GM19035 (cell line): ENCODE measurements around the gene ATP10A.

ENCODE experiments used
- ATAC-seq: cut with Tn5 transposase; IDR thresholded peaks from one replicate; pipeline ENCODE4 v1.9.1; 2021; ENCODE audit not compliant: unreplicated experiment

ATP10A gene

DNA sequence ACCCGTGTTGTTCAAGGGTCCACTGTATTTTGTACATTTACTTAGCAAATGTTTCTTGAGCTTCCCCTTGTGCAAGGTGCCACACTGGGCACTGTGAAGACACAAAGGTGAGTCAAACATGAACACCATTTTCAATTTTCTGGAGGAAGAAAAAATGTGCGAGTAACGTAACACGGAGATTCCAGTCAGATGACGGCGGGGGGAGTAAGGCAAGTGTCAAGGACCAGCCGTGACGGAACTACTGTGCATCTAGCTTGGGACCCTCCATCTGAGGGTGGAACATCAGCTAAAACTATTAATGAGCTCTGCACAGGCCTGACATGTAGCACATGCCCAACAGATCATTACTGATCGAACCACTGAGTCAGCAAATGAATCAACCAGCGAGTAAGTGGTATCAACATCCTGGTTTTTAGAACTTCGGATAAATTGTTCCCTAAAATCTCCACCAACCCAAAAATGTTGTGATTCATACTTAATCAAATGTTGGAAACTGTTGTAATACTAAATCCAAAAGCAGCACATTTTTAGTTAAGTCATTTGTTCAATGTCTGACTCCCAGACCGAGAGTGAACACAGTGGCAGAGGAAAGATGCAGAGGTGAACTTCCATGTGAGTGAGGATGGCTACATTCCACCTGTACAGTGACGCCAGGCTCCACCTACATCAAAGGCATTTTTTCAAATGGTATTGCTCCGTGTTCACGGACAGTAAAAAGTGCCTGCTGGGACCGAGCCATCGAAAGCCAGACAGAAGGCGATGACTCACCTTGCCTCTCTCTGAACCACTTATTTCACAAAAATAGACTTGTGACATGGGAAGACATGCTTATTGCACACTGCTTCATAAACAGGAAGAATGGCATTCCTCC is 172.2 kb downstream of the ATP10A start:
- ATAC-seq = no peak

DNA sequence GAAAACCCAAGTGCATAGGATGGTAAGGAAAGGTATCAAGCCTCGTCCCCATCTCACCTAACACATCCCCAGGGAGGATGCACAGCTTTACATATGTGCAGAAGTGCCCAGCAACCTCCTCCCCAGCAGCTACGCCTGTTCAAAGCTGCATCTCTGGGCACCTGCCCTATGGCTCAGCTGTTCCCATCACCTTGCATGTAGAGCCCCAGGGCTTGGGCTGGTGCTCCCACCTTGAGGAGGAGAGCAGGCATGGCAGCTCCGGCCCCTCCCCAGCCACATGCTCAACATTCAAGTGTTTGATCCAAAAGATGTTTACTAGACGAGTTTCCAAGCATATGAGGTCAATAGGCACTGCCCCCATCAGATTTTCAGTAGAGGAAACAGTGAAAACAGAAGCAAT is 173.5 kb downstream of the ATP10A start:
- ATAC-seq = no peak

DNA sequence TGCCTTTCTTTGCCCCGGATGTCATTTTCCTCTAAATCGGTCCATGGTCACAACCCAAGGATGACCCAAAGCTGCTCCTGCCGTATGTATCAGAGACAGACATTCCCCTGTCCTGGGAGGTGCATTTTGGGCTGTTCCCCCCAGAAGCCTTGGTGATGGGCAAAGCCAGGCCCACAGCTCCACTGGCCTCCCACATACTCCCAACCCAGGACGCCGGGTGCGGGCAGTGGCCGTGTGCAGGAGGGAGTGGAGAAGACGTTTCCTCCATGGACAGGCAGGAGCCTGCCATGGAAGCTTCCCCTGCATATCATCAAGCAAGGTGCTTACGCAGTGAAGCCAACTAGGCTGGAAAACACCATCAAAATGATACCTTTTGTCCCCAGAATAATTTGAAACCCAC is 175.0 kb downstream of the ATP10A start:
- ATAC-seq = no peak

DNA sequence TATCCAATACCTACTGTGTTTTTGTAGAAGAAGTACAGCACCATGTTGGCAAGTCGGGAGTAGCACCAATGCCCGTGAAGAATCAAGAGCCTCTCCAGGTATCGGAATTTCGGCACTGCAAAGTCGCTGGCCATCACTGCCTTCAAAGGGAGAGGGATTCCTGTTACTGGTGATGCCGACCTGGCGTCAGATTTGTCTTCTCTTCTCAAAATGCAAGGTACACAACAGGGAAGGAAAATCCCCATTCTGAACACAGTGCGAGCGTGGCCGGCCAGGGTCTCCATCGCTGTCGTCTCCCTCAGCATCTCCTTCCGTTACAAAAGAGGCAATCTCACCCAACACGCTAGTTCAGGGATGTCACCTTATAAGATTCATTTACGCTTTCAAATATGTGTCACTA is 175.4 kb downstream of the ATP10A start:
- no peak for ATAC-seq

DNA sequence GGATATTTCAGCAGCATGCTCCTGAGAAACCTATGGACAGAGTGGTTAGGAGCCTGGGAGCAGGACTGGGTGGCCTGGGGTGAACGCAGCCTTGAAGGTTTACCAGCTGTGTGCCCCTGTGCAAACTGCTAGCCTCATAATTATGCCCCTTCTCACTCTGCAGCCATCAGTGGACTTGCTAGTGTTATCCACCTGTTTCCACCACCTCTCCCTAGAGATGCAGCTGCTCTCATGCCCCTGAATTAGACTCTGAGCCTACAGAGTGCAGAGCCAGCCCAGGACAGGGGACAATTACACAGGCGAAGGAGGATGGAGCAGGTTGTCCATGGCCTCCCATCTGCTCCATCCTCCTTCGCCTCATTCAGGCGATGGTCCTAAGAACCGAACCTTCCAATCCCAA is 175.9 kb downstream of the ATP10A start:
- ATAC-seq = no peak

DNA sequence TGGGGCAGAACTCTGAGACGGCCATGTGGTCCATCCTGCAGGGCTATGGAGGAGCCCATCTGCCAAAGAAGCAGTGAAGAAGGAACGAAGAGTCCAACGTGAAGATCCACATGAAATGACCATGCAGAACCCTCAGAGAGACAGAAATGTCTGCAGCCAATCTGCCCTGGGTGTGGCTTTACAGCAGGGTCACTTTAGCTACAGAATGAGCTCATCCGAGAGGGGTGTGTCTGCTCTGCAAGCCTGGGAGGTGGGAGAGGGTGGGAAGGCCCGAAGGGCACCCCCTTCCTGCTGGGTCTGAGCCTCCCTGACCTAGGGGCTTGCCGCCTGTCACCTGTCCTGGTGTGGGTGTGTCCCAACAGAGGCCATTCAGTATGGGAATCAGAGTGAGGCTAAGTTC is 176.3 kb downstream of the ATP10A start:
- no peak for ATAC-seq

DNA sequence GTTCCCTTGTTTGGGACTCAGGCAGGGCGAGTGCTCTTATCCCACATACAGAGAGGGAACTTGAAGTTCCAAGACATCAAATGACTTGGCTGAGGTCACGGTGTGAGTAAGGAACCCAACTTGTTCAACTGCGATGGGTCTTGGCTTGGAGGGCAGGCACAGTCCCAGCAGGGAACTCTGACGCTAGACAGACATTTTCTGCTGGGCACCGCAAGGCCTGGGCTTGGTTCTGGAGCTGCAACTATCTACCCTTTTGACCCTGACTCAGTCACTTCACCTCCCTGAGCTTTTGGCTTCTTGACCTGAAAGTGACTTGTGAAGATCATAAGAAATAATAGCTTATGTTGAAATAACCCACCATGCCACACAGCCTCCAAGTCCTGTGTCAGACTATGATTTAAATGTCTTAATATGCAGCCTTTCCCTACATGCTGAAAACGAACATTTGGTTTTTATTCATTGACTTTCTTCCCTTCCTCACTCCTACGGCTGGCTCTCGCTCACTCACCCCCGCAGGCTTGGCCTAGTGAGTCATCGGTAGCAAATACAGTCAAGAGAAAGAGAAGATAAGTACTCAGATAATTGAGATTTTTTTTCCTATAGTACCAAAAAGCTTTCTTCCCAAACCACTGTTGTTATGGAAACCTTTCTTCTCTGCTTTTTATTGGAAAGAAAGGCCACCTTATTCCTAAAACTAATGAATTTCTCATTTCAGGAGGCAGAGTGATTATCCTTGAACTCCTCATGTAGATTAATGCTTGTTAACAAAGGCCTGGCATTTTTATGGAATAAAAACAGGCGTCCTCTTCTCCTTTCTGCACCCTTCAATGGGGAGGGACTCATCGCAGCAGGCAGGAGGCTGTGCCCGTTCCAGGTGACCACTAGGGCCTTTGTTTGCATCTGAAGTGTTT is 178.4 kb downstream of the ATP10A start:
- ATAC-seq = no peak

DNA sequence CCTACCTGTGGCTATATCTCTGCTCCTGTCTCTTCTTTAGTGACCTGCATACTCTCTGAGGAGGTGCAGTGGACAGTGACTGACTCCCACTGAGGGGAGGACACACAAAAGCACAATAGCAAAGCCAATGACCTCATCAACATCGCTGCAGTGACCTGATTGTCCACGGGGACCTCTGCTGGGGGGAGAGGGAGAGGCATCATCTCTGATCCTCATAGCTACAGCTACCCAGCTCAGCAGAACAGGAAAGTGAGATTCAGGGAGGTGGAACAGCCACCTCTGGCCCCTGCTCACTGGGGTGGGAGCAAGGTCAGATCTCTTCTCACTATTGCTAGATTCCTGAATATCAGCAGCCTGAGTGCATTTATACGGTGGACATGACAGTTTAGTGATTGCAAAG is 179.2 kb downstream of the ATP10A start:
- ATAC-seq = no peak

DNA sequence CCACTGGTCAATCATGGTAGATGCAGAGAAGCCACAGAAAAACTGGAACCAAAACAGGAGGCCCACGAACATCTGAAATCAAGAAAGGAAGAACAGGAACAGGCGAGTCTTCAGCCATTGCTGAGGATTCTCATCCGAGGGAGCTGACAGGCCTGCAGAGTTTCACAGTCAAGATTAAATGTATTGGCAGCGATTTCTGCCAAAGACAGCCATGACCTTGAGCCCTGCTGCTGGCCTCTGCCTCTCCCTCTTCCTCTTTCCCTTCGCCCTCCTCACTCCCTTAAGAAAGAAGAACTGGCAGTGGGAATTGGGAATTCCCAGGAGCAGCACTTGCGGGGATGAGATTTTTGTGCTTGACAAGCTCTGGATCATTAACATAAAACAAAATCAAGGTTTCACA is 179.7 kb downstream of the ATP10A start:
- ATAC-seq = no peak

DNA sequence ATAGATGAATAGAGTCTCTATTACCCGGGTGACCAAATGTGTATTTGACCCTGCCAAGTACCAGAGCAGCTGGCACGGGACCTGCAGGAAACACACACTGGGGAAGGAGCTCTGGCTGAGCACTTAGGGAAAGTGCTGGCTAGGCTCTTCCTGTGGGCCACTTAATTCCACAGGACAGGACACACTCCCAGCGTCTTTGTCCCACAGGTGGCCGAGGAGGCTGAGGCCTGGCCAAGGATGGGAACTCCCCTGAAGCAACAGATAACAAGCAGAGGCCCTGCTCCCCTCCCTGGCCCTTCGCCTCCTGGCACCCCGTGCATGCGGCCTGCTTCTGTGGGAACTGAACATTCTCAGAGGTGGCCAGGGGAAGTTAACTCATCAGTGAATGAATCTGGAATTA is 180.8 kb downstream of the ATP10A start:
- ATAC-seq = no peak

DNA sequence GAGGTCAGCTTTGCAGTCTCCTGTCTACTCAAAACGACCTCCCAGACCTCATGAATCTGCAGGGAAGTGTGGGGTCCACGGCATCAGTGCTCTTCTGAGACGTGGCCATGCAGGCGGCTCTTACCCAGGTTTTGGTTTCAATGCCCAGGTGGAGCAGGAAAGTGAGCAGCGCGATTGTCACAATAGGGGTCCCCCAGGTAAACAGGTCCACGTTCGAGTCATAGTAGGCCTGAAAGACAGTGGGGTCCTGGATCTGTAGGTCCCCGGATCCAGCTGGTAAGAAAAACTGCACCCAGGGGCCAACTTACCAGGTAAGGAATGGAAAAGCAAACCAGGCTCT is 182.5 kb downstream of the ATP10A start:
- no peak for ATAC-seq

DNA sequence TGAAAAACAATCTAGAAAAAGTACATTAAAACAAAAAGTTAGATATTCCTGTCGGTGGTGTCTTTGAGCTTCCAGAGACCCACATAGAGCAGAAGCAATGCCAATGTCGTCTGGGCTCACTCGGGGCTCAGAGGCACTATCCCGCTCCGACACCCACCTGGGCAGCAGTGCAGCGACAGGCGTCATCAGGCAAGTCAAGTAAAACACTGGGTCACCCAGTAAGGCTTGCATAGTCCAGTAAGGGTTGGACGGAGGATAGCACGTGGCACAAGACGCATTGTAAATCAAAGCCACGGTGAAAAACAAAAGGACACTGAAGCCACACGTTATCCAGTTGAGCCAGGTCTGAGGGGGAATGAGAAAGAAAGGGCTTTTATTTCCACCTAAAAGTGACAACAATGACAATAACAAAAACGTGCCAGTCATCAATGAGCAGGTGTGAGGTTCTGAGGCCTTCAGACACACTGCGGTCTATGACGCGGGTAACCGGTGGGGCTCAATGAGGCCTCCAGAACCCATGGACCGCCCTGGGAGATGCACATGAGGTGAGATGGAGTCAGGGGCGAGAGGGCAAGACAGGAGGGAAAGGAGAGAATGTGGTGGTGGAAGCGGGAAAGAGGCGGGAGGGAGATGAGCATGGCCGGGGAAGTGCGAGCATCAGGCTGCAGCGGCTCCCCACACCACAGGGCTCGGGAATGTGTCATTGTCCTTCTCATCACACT is 183.0 kb downstream of the ATP10A start:
- no peak for ATAC-seq

DNA sequence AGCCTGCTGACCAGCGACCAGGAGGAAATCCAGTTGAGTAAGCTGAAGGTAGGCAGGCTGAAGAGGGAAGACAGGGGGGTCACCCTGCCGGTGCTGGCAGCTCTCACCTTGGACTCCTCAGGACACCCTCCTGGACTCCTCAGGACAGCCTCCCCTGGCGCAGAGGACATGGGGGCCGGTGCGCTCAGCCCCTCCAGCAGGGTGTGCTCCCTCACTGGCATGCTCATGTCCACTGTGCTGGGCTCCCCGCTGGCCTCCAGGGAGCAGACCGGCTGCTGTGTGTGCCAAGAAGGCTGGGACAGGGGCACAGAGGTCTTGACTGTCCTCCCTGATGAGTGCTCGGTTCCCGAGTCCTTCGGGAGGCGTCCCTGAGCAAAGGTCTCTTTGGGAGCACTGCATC is 183.6 kb downstream of the ATP10A start:
- no peak for ATAC-seq

DNA sequence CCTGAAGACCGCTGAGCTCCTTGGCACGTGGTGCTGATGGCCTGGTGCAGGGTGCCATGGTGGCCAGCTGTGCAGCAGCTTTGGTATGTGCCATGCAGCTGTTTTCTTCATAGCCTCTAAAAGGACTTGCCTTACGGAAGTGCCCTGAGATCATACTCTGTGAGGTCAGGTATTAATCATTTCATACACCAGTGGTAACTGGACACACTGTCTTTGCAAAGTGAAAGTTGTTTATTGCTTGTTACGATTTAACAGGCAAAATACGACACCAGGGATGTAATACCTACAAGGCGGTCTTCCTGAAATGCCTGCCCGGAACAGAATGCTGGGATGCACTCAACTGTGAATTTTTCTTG is 184.6 kb downstream of the ATP10A start:
- ATAC-seq = no peak

DNA sequence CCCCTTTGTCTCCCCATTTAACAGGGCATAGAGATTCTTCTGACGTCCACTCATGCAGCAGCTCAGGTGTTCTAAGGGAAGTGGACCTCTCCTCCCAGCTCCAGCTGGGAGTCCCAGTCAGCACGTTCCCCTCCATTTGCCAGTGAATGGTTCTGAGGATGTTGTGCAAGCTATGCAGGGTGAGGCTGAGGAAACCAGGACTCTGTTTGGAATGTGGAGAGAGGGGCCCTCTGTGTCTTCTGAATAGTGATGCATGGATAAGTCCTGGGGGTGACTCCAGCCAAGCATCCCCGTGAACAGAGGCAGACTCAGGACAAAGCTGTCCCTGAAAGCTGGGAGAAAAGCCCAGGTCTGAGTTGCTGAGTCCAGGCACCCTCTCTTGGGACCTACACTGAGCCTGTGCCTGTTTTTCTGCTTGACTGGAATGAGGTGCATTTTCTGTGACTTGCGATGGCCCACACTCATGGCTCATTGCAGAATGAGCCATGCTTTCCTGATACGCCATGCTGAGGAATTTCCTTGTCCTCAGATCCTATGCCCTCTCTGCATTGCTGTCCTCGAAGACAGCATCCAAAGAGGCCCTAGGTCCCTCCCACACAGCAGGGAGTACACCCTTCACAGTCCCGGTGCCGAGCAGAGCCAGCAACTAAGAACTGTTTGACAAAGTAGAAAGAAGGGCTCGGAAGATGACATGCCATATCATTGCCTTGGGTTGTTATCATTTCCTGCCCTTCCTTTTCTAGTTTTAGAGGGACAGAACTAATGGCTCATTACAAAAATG is 185.2 kb downstream of the ATP10A start:
- no peak for ATAC-seq

DNA sequence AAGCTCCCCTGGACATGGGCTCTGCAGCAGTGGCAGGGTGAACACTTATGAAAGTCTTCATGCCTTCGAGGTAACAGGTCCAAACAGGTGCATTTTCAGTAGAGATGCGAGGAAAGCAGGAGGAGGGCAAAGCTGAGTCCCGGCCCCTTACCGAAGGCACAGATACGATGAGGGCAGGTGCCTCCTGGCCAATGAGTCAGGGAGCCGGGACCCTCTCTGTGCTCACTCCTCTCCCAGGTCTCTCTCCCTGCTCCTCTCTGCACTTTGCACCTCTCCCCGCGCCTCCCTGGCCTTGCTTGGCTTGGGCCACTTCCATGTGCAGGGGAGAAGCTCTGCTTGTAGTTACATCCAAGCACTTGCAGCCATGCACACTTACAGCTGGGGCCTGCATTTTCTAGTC is 187.1 kb downstream of the ATP10A start:
- ATAC-seq = no peak

DNA sequence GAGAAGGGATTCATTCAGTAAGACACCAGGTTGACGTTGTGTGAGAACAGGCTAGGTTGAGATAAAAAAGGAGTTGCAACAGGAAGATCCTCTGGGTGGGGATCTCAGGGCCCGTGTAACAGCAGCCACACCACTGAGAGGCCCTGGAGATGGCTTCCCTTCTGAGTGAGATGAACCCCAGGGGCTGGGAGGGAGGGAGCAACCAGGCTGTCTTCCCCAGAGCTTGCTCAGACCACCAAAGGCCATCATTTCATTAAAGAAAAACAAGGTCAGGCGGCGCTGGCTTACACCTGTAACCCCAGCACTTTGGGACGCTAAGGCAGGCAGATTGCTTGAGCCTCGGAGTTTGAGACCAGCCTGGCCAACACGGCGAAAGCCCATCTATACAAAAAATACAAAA is 187.7 kb downstream of the ATP10A start:
- no peak for ATAC-seq

DNA sequence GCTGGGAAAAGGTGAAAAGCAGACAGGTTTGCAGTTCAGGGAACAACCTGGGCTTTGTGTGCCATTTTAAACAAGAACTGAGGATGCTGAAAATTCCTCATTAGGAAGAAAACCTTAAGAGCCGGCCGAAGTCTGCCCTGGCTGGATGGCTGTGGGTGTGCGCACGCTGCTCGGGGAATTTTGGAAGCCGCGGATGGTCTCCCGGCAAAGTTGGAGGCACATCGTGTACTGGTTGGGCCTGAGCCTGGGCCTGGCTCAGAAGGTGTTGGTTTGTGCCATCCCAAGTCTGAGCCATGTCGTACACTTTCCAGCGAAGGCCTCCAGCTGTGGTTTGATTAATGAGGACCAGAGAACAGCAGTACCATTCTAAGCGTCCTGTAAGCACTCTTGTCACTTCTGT is 188.2 kb downstream of the ATP10A start:
- no peak for ATAC-seq

DNA sequence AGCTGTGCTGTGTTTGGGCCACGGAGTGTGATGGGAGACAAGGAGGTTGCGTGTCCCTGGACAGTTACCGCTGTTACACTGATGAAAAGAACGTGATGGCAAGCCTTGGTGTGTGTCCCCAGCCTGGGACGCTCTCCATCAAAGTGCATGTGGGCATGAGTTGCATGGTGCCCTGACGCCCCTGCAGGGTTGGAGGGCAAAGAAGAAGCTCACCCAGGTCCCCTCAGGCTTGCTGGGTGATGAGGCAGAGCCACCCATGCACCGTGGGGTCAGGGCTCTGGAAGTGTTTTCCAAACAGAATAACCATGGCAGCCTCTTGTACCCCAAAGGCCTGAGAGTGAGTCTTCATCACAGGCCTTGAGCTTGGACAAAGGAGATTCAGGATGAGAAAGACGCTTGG is 189.2 kb downstream of the ATP10A start:
- ATAC-seq = no peak

DNA sequence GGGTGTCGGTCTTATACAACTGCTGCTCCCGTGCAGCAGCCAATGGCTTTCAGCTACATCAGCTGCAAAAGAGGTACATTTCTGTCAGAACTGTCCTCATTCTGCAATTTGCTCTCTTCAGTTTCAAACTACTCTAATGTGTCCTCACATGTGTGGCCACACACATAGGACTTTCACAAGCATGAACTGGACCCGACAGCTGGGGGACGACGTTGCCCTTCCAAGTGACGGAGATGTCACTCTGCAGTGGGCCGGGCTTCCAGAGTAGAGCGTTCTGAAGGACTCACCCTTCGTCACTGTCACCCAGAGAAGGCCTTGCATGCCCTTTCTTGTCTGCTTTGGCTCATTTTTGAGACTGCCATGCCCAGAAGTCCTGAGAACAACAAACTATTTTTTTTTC is 189.8 kb downstream of the ATP10A start:
- no peak for ATAC-seq

DNA sequence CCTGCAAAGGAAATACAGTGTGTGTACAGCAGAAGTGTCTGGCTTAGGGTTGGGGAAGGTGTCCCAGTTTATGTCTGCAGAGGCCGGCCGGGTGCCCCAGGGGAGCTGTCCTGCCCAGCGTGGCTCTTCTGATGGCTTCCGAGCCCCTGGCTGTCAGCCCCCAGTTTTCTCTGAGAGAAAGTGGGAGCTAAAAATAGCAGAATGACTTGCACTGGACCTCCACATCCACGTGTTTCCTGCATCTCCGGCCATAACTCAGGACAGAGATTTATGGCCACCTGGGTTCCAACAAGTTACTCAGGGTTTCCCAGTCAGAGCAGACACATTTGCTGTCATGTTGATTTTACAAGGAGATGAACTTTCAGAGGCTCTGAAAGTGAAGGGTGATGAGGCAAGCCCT is 192.0 kb downstream of the ATP10A start:
- ATAC-seq = no peak
